Keratinocyte (primary cell): ENCODE data around the gene TMEM26. TPM values are rescaled to one million over a fixed set of nuclear protein-coding genes. Genes with fewer than 3 reads are reported as not detected.

Experiments used
- DNase-seq: peaks from one replicate; pipeline ENCODE4 v3.0.0-alpha.2; 2011; ENCODE audit warnings: low read depth, missing footprints, low spot score
- FAIRE-seq: peaks from 2 replicates; lab custom pipeline; 2011; peaks lifted over from hg19 to GRCh38; lab: Jason Lieb, UNC
- H2AFZ ChIP-seq: 2 replicates; pipeline ENCODE4 v1.6.0; 2012; ENCODE audit warnings: low read length, control low read depth, inconsistent platforms; ENCODE audit not compliant: control insufficient read depth
- H3K27ac ChIP-seq: 2 replicates; pipeline ENCODE4 v1.5.1; 2011; ENCODE audit warnings: low read length; ENCODE audit not compliant: control insufficient read depth, insufficient read depth
- H3K27me3 ChIP-seq: 3 replicates; pipeline ENCODE4 v1.6.0; 2011; ENCODE audit warnings: low read length; ENCODE audit not compliant: control insufficient read depth, insufficient read depth; ENCODE audit errors: extremely low read depth
- H3K36me3 ChIP-seq, 2 experiments: 2 replicates in 1 of 2; 3 replicates in 1 of 2; pipeline ENCODE4 v1.5.1; 2011; ENCODE audit warnings: low read length in 2 of 2, mild to moderate bottlenecking in 1 of 2; ENCODE audit not compliant: control insufficient read depth in 2 of 2, insufficient read depth in 2 of 2; ENCODE audit errors: extremely low read depth in 1 of 2
- H3K4me1 ChIP-seq: 3 replicates; pipeline ENCODE4 v1.5.1; 2011; ENCODE audit warnings: low read length; ENCODE audit not compliant: control insufficient read depth, insufficient read depth; ENCODE audit errors: extremely low read depth
- H3K4me2 ChIP-seq: 3 replicates; pipeline ENCODE4 v1.6.0; 2011; ENCODE audit warnings: low read depth, low read length; ENCODE audit not compliant: control insufficient read depth, insufficient read depth; ENCODE audit errors: extremely low read depth
- H3K4me3 ChIP-seq, 3 experiments: fragments of 200-600 bp in 1 of 3; sonication (generic) in 1 of 3; 2 replicates in 2 of 3; 3 replicates in 1 of 3; pipeline ENCODE4 v1.5.1; 2011 to 2016; ENCODE audit warnings: low read length in 3 of 3, mild to moderate bottlenecking in 3 of 3, control low read depth in 2 of 3, inconsistent platforms in 1 of 3, low read depth in 1 of 3, mixed read lengths in 1 of 3, mixed run types in 1 of 3, moderate library complexity in 1 of 3; ENCODE audit not compliant: control insufficient read depth in 2 of 3, insufficient read depth in 2 of 3; ENCODE audit errors: extremely low read depth in 1 of 3
- H3K79me2 ChIP-seq: 2 replicates; pipeline ENCODE4 v1.6.0; 2012; ENCODE audit warnings: low read length; ENCODE audit not compliant: control insufficient read depth, insufficient read depth
- H3K9ac ChIP-seq: 3 replicates; pipeline ENCODE4 v1.6.0; 2011; ENCODE audit warnings: low read length; ENCODE audit not compliant: control insufficient read depth, insufficient read depth; ENCODE audit errors: extremely low read depth
- H3K9me1 ChIP-seq: 3 replicates; pipeline ENCODE4 v1.6.0; 2011; ENCODE audit warnings: low read length; ENCODE audit not compliant: control insufficient read depth, insufficient read depth; ENCODE audit errors: extremely low read depth
- H3K9me3 ChIP-seq: 2 replicates; pipeline ENCODE4 v1.5.1; 2012; ENCODE audit warnings: low read depth, low read length; ENCODE audit not compliant: control insufficient read depth
- H4K20me1 ChIP-seq: 3 replicates; pipeline ENCODE4 v1.6.0; 2011; ENCODE audit warnings: low read length; ENCODE audit not compliant: control insufficient read depth, insufficient read depth; ENCODE audit errors: extremely low read depth
- EZH2 ChIP-seq: IDR thresholded peaks from one replicate; pipeline ENCODE4 v1.6.1; 2012; ENCODE audit warnings: inconsistent platforms, mild to moderate bottlenecking, low read length, moderate library complexity
- dilution Hi-C: fragments of 300-500 bp; cut with MboI; formaldehyde crosslinking; loops from one replicate; pipeline ENCODE4 v1.7.0; 2020; ENCODE audit warnings: low sequenced_read_pairs; ENCODE audit not compliant: extremely low pct_ligation_motif_present
- polyA plus RNA-seq, 5 experiments: library from polyadenylated mRNA; depleted of rRNA in 3 of 5; stranded (reverse) in 3 of 5; stranded (forward) in 1 of 5; unstranded in 1 of 5; fragments of >200 nt; gene quantifications; 1 replicate in 1 of 5; 2 replicates in 3 of 5; 3 replicates in 1 of 5; pipeline versions ENCODE4 v1.2.1 to v1.2.3, GENCODE V29; 2011 to 2012; ENCODE audit warnings: missing spikeins in 2 of 5, low read depth in 1 of 5, low replicate concordance in 1 of 5
- TF ChIP-seq, protein P1 (sequence below), 3 experiments: IDR thresholded peaks in 1 of 3; conservative IDR thresholded peaks in 1 of 3; optimal IDR thresholded peaks in 1 of 3; 2 replicates in 2 of 3; 3 replicates in 1 of 3; pipeline versions ENCODE3 to v1.5.1; 2011; ENCODE audit warnings: low read length in 3 of 3, mild to moderate bottlenecking in 3 of 3, moderate library complexity in 2 of 3, control low read depth in 1 of 3, inconsistent platforms in 1 of 3; ENCODE audit not compliant: insufficient read depth in 2 of 3; ENCODE audit errors: extremely low read depth in 1 of 3

The TMEM26 gene
- polyA plus RNA-seq, 1 donor (not counting 4 experiments of a cell fraction or from before 2014, with no cell fraction given): not detected

DNA sequence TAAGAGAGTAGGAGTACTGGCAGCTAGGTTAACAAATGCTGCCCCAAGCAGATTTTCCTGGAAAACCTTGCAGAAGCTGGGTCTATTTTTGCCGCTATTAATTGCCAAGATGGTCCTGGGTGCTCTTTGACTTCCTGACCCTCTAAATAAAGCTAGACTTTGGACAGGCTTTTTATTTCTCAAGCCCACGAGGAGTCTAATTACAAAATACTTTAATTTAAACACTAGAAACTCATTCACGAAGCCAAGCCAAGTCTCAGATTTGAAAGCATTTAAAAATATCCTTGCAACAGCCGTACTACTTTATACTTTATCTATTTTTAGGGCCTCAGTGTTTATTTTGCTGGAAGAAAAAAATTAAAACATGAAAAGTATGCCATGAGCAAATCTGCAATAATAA, 45.1 kb downstream of the TMEM26 start:
- Histone ChIP-seq H3K27me3 (no peaks in the 10 kb centered on the region), H3K9me3 (no peaks in the 10 kb centered on the region), H3K9ac (no peak overlapping the region), H3K36me3 (no peaks in the 10 kb centered on the region), H4K20me1 (no peaks in the 10 kb centered on the region), H2AFZ (no peak overlapping the region), H3K4me1 (no peaks in the 10 kb centered on the region), H3K9me1 (no peaks in the 10 kb centered on the region), H3K79me2 (no peaks in the 10 kb centered on the region), H3K27ac (no peak overlapping the region), H3K4me2 (no peak overlapping the region), H3K4me3 (no peak overlapping the region)
- dilution Hi-C loops: no loop called here
- DNase-seq (no peak), FAIRE-seq (no peak)
- TF ChIP-seq EZH2: no peak
- TF ChIP-seq, protein P1, sequence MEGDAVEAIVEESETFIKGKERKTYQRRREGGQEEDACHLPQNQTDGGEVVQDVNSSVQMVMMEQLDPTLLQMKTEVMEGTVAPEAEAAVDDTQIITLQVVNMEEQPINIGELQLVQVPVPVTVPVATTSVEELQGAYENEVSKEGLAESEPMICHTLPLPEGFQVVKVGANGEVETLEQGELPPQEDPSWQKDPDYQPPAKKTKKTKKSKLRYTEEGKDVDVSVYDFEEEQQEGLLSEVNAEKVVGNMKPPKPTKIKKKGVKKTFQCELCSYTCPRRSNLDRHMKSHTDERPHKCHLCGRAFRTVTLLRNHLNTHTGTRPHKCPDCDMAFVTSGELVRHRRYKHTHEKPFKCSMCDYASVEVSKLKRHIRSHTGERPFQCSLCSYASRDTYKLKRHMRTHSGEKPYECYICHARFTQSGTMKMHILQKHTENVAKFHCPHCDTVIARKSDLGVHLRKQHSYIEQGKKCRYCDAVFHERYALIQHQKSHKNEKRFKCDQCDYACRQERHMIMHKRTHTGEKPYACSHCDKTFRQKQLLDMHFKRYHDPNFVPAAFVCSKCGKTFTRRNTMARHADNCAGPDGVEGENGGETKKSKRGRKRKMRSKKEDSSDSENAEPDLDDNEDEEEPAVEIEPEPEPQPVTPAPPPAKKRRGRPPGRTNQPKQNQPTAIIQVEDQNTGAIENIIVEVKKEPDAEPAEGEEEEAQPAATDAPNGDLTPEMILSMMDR (optimal IDR thresholded peaks at IDR 0.05 in 1 of 3, IDR thresholded peaks at IDR 0.05 in 1 of 3, conservative IDR thresholded peaks at IDR 0.05 in 1 of 3; ENCODE audit: extremely low read depth in 1 of 3, insufficient read depth in 2 of 3, low read length in 3 of 3): no peak

DNA sequence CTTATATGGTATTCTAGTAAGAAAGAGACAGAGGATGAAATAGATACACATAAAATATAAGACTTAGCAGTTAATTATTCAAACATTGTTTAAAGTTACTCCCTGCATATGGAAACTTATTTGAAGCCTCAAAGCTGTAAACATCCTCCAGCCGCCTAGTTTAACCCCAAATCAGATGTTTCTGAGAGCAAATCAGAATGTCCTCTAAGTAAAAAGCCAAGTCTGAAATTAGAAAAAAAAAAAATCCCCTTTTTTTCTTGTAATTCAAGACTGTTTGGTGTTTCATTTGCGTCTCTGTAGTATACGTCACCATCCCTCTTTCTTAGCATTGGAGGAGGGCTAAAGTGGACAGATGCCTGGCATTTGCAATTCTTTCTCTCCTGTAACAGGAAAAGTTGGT, 46.4 kb downstream of the TMEM26 start:
- H3K27me3 ChIP-seq: no peaks in the 10 kb centered on the region
- H3K4me1 ChIP-seq: no peaks in the 10 kb centered on the region
- no peak overlapping the region for H3K27ac ChIP-seq
- no peak overlapping the region for H2AFZ ChIP-seq
- no peaks in the 10 kb centered on the region for H3K36me3 ChIP-seq
- FAIRE-seq: no peak
- H3K4me2 ChIP-seq: no peak overlapping the region
- TF ChIP-seq, protein P1 (optimal IDR thresholded peaks at IDR 0.05 in 1 of 3, IDR thresholded peaks at IDR 0.05 in 1 of 3, conservative IDR thresholded peaks at IDR 0.05 in 1 of 3; ENCODE audit: extremely low read depth in 1 of 3, insufficient read depth in 2 of 3, low read length in 3 of 3): no peak
- TF ChIP-seq EZH2: no peak
- no peaks in the 10 kb centered on the region for H3K9me1 ChIP-seq
- no peaks in the 10 kb centered on the region for H3K9me3 ChIP-seq
- H3K4me3 ChIP-seq: no peak overlapping the region
- no peak overlapping the region for H3K9ac ChIP-seq
- DNase-seq: no peak
- dilution Hi-C loops: no loop called here
- no peaks in the 10 kb centered on the region for H3K79me2 ChIP-seq
- H4K20me1 ChIP-seq: no peaks in the 10 kb centered on the region
